Activated T-cell treated with anti-CD3 and anti-CD28 coated beads, Interleukin-2, amount 50 U/mL, for 1 hour (primary cell): ENCODE data around the gene VDAC2.
A peak's percentile ranks its signal among the peaks of the same experiment; 100 is the strongest.

ENCODE experiments used
- DNase-seq: peaks from one replicate; pipeline ENCODE4 v3.0.0-alpha.2; 2020

VDAC2 gene

DNA sequence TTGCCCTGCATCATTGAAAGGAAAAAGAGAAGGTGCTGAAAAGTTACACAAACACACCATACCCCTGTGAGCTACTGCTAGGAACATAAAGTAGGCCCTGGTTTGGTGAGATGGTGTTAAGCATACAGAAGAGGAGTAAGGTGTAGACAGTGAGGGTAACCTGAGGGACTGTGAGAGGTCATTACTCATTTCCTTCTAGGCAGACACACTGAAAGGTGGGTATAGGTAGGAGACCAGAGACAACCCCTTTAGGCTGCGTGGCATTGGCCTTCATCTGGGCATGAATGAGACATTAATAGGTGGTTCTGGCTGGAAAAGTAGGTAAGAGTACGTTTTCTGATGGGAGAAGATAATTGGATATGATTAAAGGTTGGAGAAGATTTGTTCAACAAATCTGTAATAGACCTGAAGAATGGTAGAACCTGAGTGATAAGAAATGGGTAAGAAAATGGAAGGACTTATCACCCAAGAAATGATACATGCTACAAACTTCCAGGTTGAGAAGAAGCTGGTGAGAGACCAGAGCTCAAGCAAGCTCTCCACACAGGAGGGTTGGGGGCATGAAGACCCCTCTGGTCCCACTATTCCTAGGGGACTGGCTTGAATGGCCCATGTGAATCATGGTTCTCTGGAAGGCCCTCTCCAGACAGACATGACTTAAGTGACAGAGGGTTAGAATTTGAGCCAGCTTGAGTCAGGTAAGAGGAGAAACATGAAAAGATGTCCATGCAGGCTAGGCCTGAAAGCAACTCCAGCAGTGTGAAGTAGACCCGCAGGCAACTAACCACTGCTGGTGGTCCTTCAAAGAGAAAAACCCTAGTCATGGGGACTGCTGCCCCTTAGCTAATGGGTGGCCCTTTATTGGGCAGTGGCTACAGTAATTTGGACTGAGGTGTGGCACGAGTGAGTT lies 21.3 kb downstream of the VDAC2 start:
- DNase-seq = no peak

- peak; percentile 35 for DNase-seq
These were observed 22.9 kb downstream of the VDAC2 start for GRCh38 chr10:75233444-75234016.

GRCh38 chr10:75234017-75234682 lies 23.6 kb downstream of the VDAC2 start:
- peak; percentile 99 for DNase-seq

GRCh38 chr10:75234683-75235374 lies 24.2 kb downstream of the VDAC2 start:
- no peak for DNase-seq

DNA sequence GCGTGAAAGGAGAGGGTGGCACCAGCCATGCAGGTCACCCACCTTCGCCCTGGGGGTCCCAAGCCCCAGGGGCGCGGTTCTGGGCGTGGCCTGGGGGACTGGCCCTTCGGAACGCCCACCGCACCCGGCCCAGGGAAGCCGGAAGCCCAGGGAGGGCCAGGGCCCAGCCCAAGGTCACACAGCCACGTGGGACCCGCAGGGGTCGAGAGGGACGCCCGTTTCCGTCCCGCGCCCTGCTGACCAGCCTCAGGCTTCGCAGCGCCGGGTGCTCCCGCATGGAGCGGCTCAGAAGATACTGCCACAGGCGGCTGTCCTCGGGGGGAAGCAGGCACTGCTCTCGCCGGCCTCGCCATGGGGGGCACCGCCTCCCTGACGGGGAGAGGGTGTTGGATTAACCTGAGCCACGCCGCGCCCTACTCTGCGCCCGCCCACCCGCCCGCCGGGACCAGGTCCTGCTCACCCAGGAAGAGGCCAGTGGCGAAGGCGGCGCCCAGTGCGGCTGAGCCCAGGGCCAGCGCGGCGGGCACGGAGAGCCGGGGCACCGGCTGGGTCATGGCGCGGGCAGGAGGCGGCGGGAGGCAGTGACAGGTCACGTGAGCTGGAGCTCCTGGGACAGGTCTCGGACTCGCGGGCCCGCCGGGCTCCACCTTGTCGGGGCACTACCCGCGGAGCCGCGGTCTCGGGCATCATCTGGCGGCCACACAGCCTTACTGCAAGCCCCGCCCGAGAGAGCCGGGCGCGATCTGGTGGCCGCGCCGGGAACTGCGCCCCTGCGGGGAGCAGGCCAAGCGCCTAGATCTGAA lies 25.0 kb downstream of the VDAC2 start, which contains the start of gene COMTD1:
Gene COMTD1 (minus strand): TSS at position 583 of the 803 bp plus-strand sequence. CDS start 29 bp downstream, at position 554.
- DNase-seq = peak; percentile 97

DNA sequence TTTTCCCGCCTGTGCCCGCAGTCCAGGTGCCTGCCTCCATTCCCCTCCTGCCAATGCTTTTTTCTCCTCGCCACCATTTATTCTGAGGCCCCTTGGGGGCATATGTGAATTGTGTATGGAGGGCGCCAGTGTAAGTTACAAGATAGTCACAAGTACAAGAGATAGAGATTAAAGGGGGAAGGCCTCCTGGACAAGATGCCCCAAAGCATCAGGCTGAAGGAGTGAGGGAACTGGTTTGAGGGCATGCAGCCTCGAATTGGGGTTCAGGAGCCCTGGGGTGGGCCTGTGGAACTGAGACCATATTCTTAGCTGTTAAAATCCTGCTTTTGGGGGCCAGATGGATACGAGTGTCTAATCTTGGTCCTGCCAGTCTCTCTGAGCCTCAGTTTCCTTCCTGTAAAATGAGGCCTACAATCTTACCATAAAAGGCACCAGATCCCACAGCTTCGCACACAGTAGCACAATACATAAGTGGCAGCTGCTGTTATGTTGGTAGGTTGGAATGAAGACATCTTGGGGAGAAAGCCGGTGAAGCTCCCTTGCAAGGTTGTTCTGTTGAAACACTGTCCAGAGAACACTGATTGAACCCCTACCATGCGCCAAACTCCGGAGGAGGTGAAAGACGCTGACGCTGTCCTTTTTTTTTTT lies 25.7 kb downstream of the VDAC2 start:
- DNase-seq = no peak

DNA sequence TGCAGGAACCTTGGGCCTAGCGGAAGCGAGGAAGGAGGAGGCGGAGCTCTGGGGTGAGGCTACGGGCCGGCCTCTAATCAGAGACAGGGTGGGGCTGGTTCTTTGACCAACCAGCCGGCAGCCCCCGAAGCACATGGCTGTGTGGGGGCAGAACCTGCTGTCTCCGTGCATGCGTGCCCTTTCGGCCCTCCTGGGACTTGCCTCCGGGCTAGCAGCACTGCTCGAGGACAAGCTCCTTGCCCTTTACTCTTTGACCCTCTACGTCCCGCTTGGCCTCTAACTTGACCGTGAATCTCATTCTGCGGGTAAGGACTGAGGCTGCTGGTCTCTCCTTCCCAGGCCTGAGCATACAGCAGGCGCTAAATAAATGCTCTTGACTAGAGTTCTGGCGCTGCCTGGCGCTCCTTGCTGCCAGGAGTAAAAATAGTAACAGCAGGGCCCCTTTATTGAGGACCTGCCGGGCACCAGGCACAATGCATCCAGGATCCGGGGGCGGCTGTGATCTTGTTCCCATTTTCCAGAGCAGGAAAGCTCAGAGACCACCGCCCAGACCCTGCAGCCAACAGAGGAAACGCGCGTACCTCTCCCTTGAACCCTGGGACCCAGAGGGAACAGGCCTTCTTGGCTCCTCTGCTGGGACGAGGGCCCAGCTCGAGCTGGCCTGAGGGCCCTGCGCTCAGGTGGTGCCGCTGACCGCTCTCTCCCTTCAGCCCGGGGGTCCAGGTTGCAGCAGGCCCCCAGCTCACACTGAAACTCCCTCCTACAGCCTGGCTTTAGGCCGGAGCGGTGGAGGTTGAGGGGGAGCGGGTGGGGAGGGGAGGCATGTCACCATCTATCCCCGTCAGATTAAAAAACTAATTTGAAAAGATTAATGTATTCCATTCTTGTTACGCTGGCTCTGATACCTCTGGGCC lies 27.8 kb downstream of the VDAC2 start:
- DNase-seq = no peak

- no peak for DNase-seq
These were observed 28.6 kb downstream of the VDAC2 start for GRCh38 chr10:75239096-75239790.

GRCh38 chr10:75240329-75241076 lies 29.9 kb downstream of the VDAC2 start:
- no peak for DNase-seq

- no peak for DNase-seq
These were observed 32.8 kb downstream of the VDAC2 start for GRCh38 chr10:75243426-75243825.

- DNase-seq = no peak
These were observed 34.1 kb downstream of the VDAC2 start for GRCh38 chr10:75244487-75245353.

GRCh38 chr10:75245354-75246250 lies 35.0 kb downstream of the VDAC2 start:
- no peak for DNase-seq

DNA sequence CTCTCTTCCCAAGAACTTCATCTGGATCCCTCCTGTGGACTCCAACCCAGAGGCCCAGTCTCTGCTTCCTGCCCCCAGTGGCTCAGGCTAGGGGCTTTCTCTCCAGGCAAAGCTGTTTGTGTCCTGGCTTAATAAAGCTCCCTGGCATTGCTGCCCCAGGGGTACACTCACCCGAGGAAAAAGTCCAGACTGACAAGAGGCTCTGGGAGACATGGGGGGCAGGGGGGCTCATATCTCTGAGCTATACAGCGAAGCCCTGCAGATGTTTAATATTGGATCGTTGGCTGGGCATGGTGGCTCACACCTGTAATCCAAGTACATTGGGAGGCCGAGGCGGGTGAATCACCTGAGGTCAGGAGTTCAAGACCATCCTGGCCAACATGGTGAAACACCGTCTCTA lies 35.9 kb downstream of the VDAC2 start:
- DNase-seq = no peak

GRCh38 chr10:75247797-75248196 lies 37.2 kb downstream of the VDAC2 start:
- DNase-seq = no peak

DNA sequence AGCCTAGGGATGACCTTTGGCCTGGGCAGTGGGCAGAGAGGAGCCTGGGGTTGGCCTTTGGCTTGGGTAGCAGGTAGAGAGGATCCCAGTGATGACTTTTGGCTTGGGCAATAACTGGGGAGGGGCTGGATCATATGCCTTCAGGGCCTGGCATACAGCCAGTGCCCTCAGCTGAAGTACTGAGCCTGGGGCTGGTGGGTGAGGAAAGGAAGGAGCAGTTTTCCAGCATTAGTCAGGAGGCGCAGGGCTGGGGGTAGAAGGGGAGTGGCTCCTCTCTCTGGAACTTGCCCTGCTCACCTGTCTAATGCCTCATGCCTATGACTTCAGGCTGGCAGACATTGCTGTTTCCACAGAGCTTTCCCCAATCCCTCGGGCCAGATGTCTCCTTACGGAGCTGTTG lies 40.3 kb downstream of the VDAC2 start:
- DNase-seq = no peak

DNA sequence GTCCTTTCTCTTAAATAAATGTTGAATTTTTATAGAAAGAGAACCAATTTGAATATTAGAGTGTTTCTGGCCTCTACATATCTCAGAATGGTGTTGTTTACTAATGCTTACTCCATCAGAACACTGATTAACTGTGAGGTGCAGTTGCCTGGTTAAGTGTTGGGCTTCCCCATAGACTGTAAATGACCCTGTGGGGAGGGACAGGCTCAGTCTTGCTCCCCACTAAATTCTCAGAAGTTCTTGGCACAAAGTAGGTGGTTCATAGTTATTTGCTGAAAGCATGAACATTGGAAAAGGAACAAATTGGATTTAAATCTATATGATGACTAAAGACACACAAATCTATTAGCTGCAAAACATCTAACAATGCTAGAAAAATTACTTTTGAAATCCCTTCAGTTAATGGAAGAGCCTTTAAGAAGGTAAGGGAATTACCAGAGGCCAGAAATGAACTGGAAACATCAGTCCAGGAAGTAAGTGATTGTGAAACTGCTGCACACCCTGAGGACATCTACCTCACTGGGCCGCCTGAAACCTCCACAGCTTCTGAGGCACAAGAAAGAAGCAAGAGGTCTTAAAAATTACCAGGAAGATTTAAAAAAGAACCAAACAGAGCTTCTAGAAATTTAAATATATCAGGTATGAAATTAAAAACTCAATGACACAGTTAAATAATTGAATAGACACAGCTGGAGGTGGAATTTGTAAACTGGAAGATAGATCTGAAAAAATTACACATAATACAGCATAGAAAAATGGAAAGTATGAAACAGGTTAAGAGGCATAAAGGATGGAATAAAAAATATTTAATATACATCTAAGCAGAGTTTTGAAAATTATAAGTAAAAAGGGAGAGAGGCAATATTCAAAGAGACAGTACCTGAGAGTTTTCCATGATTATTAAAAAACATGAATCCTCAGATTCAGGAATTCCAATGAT lies 43.0 kb downstream of the VDAC2 start:
- no peak for DNase-seq
